Endodermal cell (in vitro differentiated cells): ENCODE measurements around the gene BAHCC1. TPM values are rescaled to one million over a fixed set of nuclear protein-coding genes. Genes with fewer than 3 reads are reported as not detected.

ENCODE experiments used
- DNase-seq: peaks from one replicate; pipeline ENCODE4 v3.0.0-alpha.2; 2017
- H3K27ac ChIP-seq: 2 replicates; pipeline ENCODE4 v1.5.1; 2013; ENCODE audit warnings: mild to moderate bottlenecking, low read depth, low read length, moderate library complexity
- H3K27me3 ChIP-seq: 2 replicates; pipeline ENCODE4 v1.6.1; 2013; ENCODE audit warnings: mild to moderate bottlenecking, low read length, moderate library complexity; ENCODE audit not compliant: insufficient read depth, control insufficient read depth, poor library complexity, severe bottlenecking
- H3K36me3 ChIP-seq: 2 replicates; pipeline ENCODE4 v1.7.0; 2013; ENCODE audit warnings: mild to moderate bottlenecking, low read length, moderate library complexity; ENCODE audit not compliant: control insufficient read depth, insufficient read depth
- H3K4me1 ChIP-seq: one replicate; pipeline ENCODE4 v1.7.0; 2013; ENCODE audit warnings: low read length; ENCODE audit not compliant: control insufficient read depth, insufficient read depth
- H3K4me3 ChIP-seq: 2 replicates; pipeline ENCODE4 v1.5.1; 2013; ENCODE audit warnings: mild to moderate bottlenecking, low read length, moderate library complexity
- H3K9ac ChIP-seq: 2 replicates; pipeline ENCODE4 v1.6.1; 2013; ENCODE audit warnings: mild to moderate bottlenecking, low read length, moderate library complexity; ENCODE audit not compliant: poor library complexity, severe bottlenecking; ENCODE audit errors: extremely low read depth
- H3K9me3 ChIP-seq: 2 replicates; pipeline ENCODE4 v1.6.1; 2013; ENCODE audit warnings: mild to moderate bottlenecking, low read length, moderate library complexity; ENCODE audit not compliant: control insufficient read depth
- H3K27ac Mint-ChIP-seq: 2 replicates; pipeline ENCODE4 v1.8.0; 2020; ENCODE audit warnings: mixed read lengths
- H3K27me3 Mint-ChIP-seq: 2 replicates; pipeline ENCODE4 v1.8.0; 2021; ENCODE audit warnings: mild to moderate bottlenecking, mixed read lengths; ENCODE audit not compliant: insufficient read depth
- H3K36me3 Mint-ChIP-seq: 2 replicates; pipeline ENCODE4 v1.8.0; 2020; ENCODE audit warnings: low read depth, mixed read lengths
- H3K4me1 Mint-ChIP-seq: 2 replicates; pipeline ENCODE4 v1.8.0; 2020; ENCODE audit warnings: mixed read lengths
- H3K4me3 Mint-ChIP-seq: 2 replicates; pipeline ENCODE4 v1.8.0; 2020; ENCODE audit warnings: mild to moderate bottlenecking, moderate library complexity, mixed read lengths
- H3K9me3 Mint-ChIP-seq: 2 replicates; pipeline ENCODE4 v1.8.0; 2020; ENCODE audit warnings: mild to moderate bottlenecking, mixed read lengths
- CTCF ChIP-seq: fragments of 200-600 bp; sonication (generic); conservative IDR thresholded peaks from 2 replicates; pipeline ENCODE4 v1.5.0; 2021; ENCODE audit warnings: antibody characterized with exemption, mild to moderate bottlenecking
- WGBS, 2 experiments: methylation state at CpG; one replicate each; pipeline versions ENCODE4 v1.1.5 to v1.1.7; 2013; ENCODE audit warnings: missing lambda C conversion rate in 2 of 2, mixed read lengths in 1 of 2; ENCODE audit not compliant: insufficient coverage in 1 of 2, insufficient read length in 1 of 2; 5-methylcytosine and 5-hydroxymethylcytosine counted together
- total RNA-seq, 2 donors: library from RNA; stranded (reverse); fragmentation: NEBNext Ultra II Directional in 1 of 2; extraction: Animal tissue kit (Norgen Biotek cat#: 25700) in 1 of 2; gene quantifications; 2 replicates in 1 of 2; 3 replicates in 1 of 2; pipeline ENCODE4 v1.2.1, GENCODE V29; 2021

The BAHCC1 gene
- total RNA-seq, 2 donors from 2014 or later = 63.9 to 78.1 TPM

DNA sequence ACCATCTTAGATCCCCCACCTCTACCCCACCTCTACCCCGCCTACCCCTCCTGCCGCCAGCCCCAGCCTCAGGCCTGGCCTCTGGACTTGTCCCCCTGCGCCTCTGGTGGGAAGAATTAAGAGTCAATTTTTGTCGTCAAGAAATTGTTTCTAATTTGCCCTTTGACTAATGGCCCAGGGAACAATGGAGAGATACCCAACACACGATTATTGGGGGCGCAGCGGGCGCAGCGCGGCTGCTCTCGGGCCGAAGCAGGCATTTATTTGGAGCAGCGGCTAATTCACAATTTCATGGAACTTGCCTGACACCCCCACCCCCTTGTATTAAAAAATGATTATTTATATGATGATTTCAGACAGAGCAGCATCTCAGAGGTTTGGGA is 4.4 kb upstream of the BAHCC1 start:
- Mint-ChIP-seq H3K27ac (no peak overlapping the region), H3K27me3 (peaks cover 37% of the 10 kb centered on the region), H3K36me3 (peaks cover 23% of the 10 kb centered on the region), H3K9me3 (no peaks in the 10 kb centered on the region), H3K4me3 (peak overlapping the region; percentile 87), H3K4me1 (peaks cover 35% of the 10 kb centered on the region)
- Histone ChIP-seq H3K9ac (no peak overlapping the region), H3K9me3 (no peaks in the 10 kb centered on the region), H3K4me3 (no peak overlapping the region), H3K27me3 (peaks cover 5% of the 10 kb centered on the region), H3K27ac (peak overlapping the region; percentile 89), H3K4me1 (peaks cover 17% of the 10 kb centered on the region), H3K36me3 (peaks cover 6% of the 10 kb centered on the region)
- 89 to 96% methylated on average over 8 to 13 of the region's 13 CpGs for whole genome bisulfite sequencing, 2 experiments
- no peak for TF ChIP-seq CTCF
- no peak for DNase-seq

DNA sequence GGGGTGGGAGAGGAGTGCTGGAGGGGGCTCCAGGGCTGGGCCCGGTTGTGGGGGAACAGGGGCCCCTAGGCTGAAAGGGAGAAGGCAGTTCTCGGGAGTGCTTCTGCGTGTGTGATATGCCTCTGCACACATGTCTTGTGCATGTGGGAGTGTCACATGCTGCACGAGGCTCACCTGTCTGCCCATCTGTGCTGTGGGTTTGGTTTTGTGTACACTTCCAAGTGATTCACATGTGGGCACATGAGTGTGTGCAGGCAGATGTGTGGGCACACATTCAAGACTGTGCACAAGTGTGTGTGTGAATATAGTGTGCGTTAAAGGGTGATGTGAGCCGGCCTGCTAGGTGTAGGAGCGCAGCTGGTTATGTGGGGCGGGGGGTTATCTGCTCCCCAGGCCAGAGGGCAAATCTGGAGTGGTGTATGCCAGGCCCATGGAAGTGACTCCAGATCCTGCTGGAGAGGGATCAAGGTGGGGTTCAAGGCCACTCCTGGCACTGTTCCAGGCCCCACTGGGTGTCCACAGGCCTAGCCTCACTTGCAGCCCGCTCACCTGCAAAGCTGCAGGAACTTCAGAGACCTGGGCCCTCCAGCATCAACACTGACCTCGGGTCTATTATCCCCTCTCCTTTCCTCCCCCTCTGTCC is 3.8 kb upstream of the BAHCC1 start:
- no peak overlapping the region for H3K9ac ChIP-seq
- peak overlapping the region; percentile 88 for H3K4me3 ChIP-seq
- peaks cover 17% of the 10 kb centered on the region for H3K4me1 ChIP-seq
- DNase-seq = no peak
- H3K27ac ChIP-seq = peak overlapping the region; percentile 17
- H3K4me1 Mint-ChIP-seq = peaks cover 35% of the 10 kb centered on the region
- H3K27me3 Mint-ChIP-seq = peaks cover 31% of the 10 kb centered on the region
- no peak overlapping the region for H3K27ac Mint-ChIP-seq
- no peaks in the 10 kb centered on the region for H3K9me3 ChIP-seq
- TF ChIP-seq CTCF = no peak
- H3K4me3 Mint-ChIP-seq = peak overlapping the region; percentile 87
- no peaks in the 10 kb centered on the region for H3K9me3 Mint-ChIP-seq
- H3K36me3 Mint-ChIP-seq = peaks cover 23% of the 10 kb centered on the region
- no peaks in the 10 kb centered on the region for H3K27me3 ChIP-seq
- H3K36me3 ChIP-seq = peaks cover 6% of the 10 kb centered on the region
- 89 to 90% methylated on average over 3 to 10 of the region's 10 CpGs for WGBS, 2 experiments

GRCh38 chr17:81391936-81392908 is 3.0 kb upstream of the BAHCC1 start:
- H3K27ac Mint-ChIP-seq = peak overlapping the region; percentile 89
- H3K4me1 Mint-ChIP-seq = peaks cover 35% of the 10 kb centered on the region
- H3K27ac ChIP-seq = peak overlapping the region; percentile 44

More at GRCh38 chr17:81391936-81392908, 3.0 kb upstream of the BAHCC1 start:
- Histone ChIP-seq H3K36me3 (peaks cover 6% of the 10 kb centered on the region), H3K9ac (peak overlapping the region; percentile 91), H3K4me3 (peak overlapping the region; percentile 88), H3K27me3 (no peaks in the 10 kb centered on the region), H3K4me1 (peaks cover 17% of the 10 kb centered on the region), H3K9me3 (no peaks in the 10 kb centered on the region)
- H3K27me3 Mint-ChIP-seq = peaks cover 29% of the 10 kb centered on the region
- no peak for DNase-seq
- H3K36me3 Mint-ChIP-seq = peaks cover 23% of the 10 kb centered on the region
- 39 to 52% methylated on average over 12 to 34 of the region's 34 CpGs for WGBS, 2 experiments
- H3K4me3 Mint-ChIP-seq = peak overlapping the region; percentile 87
- no peak for TF ChIP-seq CTCF
- H3K9me3 Mint-ChIP-seq = no peaks in the 10 kb centered on the region
